DMS 273 treated with DMSO at 0.1 percent for 48 hours (cell line): Measurements from ENCODE around the gene ADIPOQ.
"Not testable (repeated sequence)": the region's sequence is repeated elsewhere in the genome, so short reads cannot be mapped to it uniquely, and the experiment has no call there.

ENCODE experiments used
- DNase-seq: peaks from one replicate; lab custom pipeline; 2025; lab: John Stamatoyannopoulos, UW

Gene ADIPOQ

DNA sequence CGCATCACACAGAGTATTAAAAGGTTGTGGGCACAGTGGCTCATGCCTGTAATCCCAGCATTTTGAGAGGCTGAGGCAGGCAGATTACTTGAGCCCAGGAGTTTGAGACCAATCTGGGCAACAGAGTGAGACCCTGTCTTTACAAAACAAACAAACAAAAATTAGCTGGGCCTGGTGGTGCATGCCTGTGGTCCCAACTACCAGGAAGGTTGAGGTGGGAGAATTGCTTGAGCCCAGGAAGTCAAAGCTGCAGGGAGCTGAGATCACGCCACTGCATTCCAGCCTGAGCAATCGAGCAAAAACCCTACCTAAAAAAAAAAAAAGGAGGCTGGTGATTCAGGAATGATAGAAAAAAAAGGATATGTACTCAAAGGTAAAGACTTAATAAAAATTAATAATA is 59.6 kb downstream of the ADIPOQ start:
- DNase-seq, result no peak

GRCh38 chr3:186902713-186903112 is 60.2 kb downstream of the ADIPOQ start:
- no peak for DNase-seq

- not testable (repeated sequence) for DNase-seq
These were observed 61.2 kb downstream of the ADIPOQ start for GRCh38 chr3:186903676-186904075.

GRCh38 chr3:186907075-186907474 is 64.6 kb downstream of the ADIPOQ start:
- not testable (repeated sequence) for DNase-seq
